DLD1 (cell line): ENCODE measurements around the gene CRABP1.

ENCODE experiments used
- in situ Hi-C: cut with HindIII; loops from 2 replicates; pipeline ENCODE4 v1.10.0; 2017; ENCODE audit warnings: low sequenced_read_pairs

CRABP1 gene

GRCh38 chr15:78397382-78397781 is 57.2 kb downstream of the CRABP1 start:
- in situ Hi-C loops = no loop called here
